Measurements from ENCODE around the gene ZNF106.

The ZNF106 gene

GRCh38 chr15:42471002-42471401, 19.9 kb downstream of the ZNF106 start:
- DNase-seq = no peak

GRCh38 chr15:42465520-42466259, 25.3 kb downstream of the ZNF106 start:
- no peak for DNase-seq

GRCh38 chr15:42461261-42461660, 29.7 kb downstream of the ZNF106 start:
- DNase-seq = no peak

DNA sequence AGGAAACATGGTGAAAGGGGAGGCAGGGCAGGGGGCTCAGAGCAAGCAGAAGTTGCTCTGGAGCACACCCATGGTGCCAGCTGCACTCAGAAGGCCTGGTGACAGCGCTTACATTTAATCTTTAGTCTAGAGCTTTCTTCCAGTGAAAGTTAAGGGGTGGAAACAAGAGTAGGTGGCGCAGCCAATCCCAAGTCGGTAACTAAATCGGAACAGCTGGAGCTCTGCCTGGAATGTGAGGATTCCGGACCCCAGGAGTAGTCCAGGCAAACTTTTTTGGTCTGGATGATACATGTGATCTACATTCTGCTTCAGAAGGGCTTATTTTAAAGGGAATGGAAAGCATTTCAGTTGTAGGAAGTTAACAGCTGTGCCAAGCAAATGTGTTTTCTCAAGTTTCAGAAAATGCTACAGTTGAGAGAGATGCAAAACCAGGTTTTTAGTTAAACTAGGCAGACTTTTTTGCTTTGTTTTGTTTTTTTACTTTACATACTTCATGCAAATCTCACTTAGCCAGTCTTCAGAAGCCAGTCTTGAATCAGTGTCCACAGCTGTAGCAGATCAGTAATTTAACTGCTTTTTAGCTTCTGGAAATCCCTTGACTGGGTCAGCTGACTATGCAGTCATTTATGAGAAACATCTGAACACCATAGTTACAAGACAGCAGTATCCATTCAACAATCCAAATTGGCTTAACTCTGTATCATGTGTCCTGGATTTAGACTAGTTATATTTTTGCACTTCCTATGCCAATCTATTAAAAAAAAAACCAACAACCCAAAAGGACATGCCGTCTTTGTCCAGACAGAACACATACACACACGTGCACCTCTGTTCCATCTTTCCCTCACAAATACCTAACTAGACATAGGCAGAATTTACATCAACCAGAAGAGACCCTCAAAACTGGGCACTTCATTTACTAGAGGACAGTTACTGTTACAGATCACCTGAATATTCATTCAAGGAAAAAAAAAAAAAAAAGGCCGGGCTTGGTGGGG, 33.2 kb downstream of the ZNF106 start:
- DNase-seq = peak; percentile 96

DNA sequence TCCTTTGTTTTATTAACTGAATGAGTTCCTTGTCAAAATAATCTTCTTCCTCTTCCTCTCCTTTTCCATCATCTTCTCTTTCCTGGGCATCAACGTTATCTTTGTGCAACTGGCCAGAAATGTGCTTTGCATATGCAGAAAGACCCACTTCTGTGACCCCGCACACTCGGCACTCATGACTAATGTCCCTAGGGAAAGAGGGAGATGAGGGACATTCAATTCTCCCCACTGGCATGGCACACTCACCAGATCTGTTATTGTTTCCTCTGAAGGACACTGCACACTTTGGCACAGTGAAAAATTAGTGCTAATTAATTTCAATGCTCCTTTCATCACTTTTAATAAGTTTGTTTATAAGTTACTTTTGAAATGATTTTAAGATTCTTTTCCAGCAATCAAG, 34.0 kb downstream of the ZNF106 start:
- DNase-seq = no peak

DNA sequence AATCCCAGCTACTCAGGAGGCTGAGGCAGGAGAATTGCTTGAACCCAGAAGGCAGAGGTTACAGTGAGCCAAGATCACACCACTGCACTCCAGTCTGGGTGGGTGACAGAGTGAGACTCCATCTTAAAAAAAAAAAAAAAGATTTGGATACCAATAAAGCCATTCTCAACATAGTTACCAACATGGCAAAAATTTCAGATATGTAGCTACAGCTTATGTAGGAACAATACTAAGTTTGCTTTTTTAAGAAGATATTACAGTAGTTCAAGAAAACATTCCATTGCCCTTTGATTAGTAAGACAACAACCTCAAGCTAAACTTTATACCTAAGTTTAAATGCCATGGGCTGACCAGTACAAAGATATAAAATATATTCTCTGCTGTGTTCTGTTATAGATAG, 34.4 kb downstream of the ZNF106 start:
- DNase-seq = no peak

DNA sequence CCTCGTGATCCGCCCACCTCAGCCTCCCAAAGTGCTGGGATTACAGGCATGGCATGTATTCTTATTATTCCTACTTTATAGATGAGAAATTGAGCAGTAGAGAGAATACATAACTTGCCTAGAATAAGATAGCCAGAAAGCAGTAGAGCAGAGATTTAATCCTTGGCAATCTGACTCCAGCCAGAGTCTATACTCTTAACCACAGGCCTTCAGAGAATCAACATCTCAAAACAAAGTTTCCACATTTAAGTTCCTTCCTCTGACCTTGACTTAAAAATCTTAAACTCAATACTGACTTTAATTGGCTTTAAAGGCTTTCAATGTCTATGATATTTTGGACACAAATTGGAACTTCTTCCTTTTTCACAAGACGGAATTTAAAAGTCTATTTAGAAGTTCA, 37.1 kb downstream of the ZNF106 start:
- no peak for DNase-seq

GRCh38 chr15:42450425-42450790, 40.5 kb downstream of the ZNF106 start:
- no peak for DNase-seq

GRCh38 chr15:42449770-42450424, 41.0 kb downstream of the ZNF106 start:
- no peak for DNase-seq

- DNase-seq = no peak
Observed at GRCh38 chr15:42448281-42448680, 42.7 kb downstream of the ZNF106 start.

GRCh38 chr15:42447599-42447998, 43.3 kb downstream of the ZNF106 start:
- no peak for DNase-seq

DNA sequence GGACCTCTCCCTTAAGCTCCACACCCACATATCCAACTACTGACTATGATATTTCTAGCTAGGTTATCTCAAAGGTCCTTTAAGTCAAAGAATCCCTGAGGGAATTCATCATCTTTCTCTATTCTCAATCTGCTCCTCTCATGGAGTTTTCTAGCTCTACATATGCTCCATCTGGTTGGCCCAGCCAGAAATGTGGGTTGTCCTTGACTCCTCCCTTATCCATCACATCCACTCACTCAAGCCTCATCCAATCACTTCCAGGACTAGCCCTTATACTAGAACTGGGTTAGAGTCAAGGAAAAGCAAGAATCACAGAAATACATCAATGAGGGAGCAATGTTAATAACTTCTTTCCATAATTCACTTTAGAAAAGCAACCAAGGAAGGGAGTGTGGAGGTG, 45.4 kb downstream of the ZNF106 start:
- DNase-seq = no peak

DNA sequence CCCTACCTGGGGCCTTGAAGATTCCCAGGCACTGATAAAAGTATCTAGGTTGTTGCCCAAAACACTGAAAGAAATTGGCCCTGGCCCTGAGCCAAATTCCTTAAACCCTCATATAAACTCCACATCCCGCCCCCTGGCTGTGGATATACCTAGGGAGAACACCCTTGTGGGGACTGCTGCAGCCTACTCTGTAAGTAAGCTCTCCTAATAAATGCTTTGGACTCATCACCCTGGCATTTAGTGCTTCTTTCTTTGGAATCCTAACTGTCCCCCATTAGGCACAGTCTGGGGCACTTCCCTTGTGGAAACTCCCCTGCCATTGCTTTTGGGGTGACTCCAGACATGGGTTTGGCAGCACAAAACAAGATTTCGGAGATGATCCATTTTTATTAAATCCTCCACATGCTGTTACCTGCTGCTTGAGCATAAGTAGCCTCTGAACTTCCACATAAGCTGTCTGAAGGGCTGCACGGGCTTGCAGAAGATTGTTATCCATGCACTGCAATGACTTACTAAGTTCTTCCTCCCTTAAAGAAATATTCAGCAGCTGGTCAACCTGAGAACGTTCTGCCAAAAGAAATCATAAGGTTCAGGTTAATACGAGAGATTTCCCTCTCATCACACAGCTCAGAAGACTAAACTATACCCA, 46.4 kb downstream of the ZNF106 start:
- DNase-seq = no peak

DNA sequence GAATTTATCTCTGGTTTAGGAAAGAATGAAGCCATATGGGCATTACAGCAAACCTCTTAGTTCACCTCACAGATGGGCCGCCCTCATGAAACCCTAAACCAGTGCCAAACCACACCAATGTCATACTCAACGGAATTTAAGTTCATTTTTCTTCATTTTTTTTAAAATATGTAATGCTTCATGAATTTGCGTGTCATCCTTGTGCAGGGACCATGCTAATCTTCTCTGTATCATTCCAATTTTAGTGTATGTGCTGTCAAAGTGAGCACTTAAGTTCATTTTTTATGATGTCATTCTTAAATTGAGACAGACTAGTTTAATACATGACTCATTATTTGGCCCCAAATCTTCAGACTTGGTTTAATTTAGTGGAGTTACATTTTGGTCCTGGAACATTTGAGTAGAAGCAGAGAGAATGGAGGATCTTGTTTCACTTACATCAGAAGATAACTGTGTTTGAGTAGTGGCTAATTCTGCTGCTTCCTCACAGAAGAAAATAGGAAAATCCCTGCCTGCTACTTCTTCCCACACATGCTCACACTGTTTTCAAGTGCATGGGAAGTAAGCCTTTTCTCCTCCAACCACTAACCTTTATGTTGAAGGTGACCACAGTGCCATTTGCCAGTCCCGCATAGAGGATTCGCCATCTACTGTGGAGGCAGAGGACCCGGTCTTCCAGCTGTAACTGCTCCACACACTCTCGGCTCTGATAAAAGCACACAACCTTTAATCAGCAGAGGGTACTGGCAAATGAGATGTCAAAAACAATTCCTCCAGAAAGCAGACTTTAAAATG, 63.3 kb downstream of the ZNF106 start:
- no peak for DNase-seq

GRCh38 chr15:42421376-42421775, 69.6 kb downstream of the ZNF106 start:
- DNase-seq = no peak

DNA sequence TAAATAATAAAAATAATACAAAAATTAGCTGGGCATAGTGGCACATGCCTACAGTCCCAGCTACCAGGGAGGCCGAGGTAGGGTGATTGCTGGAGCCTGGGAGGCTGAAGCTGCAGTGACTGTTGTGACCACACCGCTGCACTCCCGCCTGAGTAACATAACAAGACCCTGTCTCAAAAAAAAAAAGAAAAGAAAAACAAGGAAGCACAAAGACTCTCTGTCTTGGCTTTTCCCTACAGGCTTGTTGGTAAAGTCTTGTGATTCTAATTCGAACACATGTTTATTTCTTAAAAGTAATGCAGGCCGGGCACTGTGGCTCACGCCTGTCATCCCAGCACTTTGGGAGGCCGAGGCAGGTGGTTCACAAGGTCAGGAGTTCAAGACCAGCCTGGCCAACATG, 71.6 kb downstream of the ZNF106 start:
- DNase-seq = no peak

DNA sequence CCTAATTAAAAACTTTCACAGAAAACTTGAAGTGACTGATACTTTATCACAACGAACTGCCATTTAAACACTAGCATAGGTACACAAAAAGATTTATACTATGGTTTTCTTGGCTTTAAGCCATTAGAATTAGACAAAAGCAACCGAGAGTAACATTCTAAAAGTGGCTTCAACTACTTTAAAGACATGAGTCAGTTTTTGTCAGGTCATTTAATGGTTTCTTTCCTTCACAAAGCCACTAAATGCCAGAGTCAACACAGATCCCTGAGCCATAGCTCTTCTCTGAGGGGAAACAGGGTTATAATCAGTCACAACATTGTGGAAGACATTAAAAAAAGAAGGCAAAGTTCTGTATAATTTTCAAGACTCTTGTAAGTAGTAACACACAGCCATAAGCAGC, 77.0 kb downstream of the ZNF106 start:
- DNase-seq = no peak

DNA sequence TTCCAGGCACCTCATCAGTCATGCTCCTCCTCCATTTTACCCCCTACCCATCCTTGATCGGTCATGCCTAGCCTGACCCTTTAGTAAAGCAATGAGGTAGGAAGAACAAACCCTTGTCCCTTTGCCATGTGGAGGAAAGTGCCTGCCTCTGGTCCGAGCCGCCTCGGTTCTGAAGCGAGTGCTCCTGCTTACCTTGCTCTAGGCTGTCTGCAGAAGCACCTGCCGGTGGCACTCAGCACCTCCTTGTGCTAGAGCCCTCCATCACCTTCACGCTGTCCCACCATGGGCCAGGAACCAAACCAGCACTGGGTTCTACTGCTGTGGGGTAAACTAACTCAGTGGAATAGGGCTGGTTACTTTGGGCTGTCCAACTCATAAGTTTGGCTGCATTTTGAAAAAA, 79.1 kb downstream of the ZNF106 start:
- no peak for DNase-seq

DNA sequence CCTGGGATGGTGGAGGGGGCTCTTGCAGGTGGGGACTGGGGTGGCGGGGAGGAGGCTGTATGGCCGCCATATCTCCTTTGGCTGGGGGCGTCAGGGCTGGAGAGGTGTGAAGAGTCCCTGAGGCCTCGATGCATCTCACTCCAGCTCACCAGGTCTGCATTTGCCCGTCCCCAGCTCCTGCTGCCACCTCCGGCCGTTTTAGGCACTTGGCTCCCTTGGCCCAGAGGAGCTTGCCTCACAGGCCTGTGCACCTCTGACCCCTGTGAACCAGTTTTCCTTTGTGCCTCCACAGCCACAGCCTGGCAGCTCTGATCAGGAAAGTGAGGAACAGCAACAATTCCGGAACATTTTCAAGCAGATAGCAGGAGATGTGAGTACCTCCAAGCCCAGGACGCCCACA, 81.9 kb downstream of the ZNF106 start:
- DNase-seq = no peak

DNA sequence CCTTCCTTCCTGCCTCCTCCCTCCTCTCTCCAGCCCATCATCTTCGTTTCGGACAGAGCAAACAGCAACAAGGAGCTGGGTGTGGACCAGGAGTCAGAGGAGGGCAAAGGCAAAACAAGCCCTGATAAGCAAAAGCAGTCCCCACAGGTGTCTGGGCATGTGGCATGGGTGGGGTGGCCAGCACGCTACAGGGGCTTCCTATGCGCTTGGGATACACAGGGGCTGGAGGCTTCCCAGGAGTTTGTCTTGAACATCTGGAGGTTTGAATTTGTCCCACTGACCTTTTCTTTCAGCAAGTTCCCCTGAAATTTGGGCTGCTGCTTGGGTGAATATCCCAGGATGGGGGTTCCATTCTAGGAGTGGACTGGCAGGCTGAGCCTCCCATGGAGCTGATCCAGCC, 82.8 kb downstream of the ZNF106 start:
- no peak for DNase-seq

- no peak for DNase-seq
Observed at GRCh38 chr15:42405863-42406482, 85.0 kb downstream of the ZNF106 start.
